ENCODE results near the gene KRT3.
"Not testable (repeated sequence)": the region's sequence is repeated elsewhere in the genome, so short reads cannot be mapped to it uniquely, and the experiment has no call there.

Gene KRT3

GRCh38 chr12:52796839-52797528, 1.1 kb upstream of the KRT3 start:
- no peak for DNase-seq

GRCh38 chr12:52796429-52796794, 495 bp upstream of the KRT3 start:
- DNase-seq, result no peak

- not testable (repeated sequence) for DNase-seq
These were observed 614 bp downstream of the KRT3 start for GRCh38 chr12:52795332-52795674.

GRCh38 chr12:52794479-52795331, 1.2 kb downstream of the KRT3 start:
- no peak for DNase-seq

- DNase-seq, result no peak
These were observed 3.5 kb downstream of the KRT3 start for GRCh38 chr12:52792185-52793029.

GRCh38 chr12:52791271-52792184, 4.4 kb downstream of the KRT3 start:
- no peak for DNase-seq

- DNase-seq, result no peak
These were observed 5.3 kb downstream of the KRT3 start for GRCh38 chr12:52790427-52791270.

- DNase-seq, result no peak
These were observed 6.1 kb downstream of the KRT3 start for GRCh38 chr12:52789637-52790426.

- no peak for DNase-seq
These were observed 6.9 kb downstream of the KRT3 start for GRCh38 chr12:52788876-52789636.

GRCh38 chr12:52788192-52788875, 7.6 kb downstream of the KRT3 start:
- DNase-seq, result no peak

GRCh38 chr12:52787324-52788191, 8.4 kb downstream of the KRT3 start:
- DNase-seq, result no peak

- no peak for DNase-seq
These were observed 11.0 kb downstream of the KRT3 start for GRCh38 chr12:52784909-52785308.

GRCh38 chr12:52783563-52784316, 12.2 kb downstream of the KRT3 start:
- DNase-seq, result no peak

GRCh38 chr12:52782502-52782901, 13.4 kb downstream of the KRT3 start:
- DNase-seq, result no peak

- DNase-seq, result no peak
These were observed 14.4 kb downstream of the KRT3 start for GRCh38 chr12:52781399-52782082.

- no peak for DNase-seq
These were observed 16.0 kb downstream of the KRT3 start for GRCh38 chr12:52779914-52780313.

GRCh38 chr12:52778833-52779232, 17.1 kb downstream of the KRT3 start:
- no peak for DNase-seq
